Immature natural killer cell (primary cell): ENCODE measurements around the gene CRY2. TPM values are rescaled to one million over a fixed set of nuclear protein-coding genes. Genes with fewer than 3 reads are reported as not detected.

Source experiments
- DNase-seq, 3 donors: peaks; one replicate each; pipeline ENCODE4 v3.0.0; 2022; ENCODE audit warnings: mixed read lengths in 1 of 3
- H3K27ac Mint-ChIP-seq, 6 donors: one replicate each; pipeline ENCODE4 v1.8.0; 2020; ENCODE audit warnings: mixed read lengths in 6 of 6, mild to moderate bottlenecking in 5 of 6, inconsistent platforms in 4 of 6, moderate library complexity in 3 of 6
- H3K27me3 Mint-ChIP-seq, 3 donors: one replicate each; pipeline ENCODE4 v1.8.0; 2020 to 2021; ENCODE audit warnings: low read depth in 3 of 3, mild to moderate bottlenecking in 3 of 3, mixed read lengths in 3 of 3, moderate library complexity in 3 of 3, inconsistent platforms in 1 of 3
- H3K36me3 Mint-ChIP-seq, 3 donors: one replicate each; pipeline ENCODE4 v1.8.0; 2020; ENCODE audit warnings: mixed read lengths in 3 of 3, inconsistent platforms in 2 of 3, mild to moderate bottlenecking in 2 of 3
- H3K4me1 Mint-ChIP-seq, 2 donors: one replicate each; pipeline ENCODE4 v1.8.0; 2020; ENCODE audit warnings: inconsistent platforms in 2 of 2, mild to moderate bottlenecking in 2 of 2, mixed read lengths in 2 of 2, moderate library complexity in 1 of 2
- H3K4me3 Mint-ChIP-seq, 5 donors: one replicate each; pipeline ENCODE4 v1.8.0; 2020; ENCODE audit warnings: mild to moderate bottlenecking in 5 of 5, mixed read lengths in 5 of 5, inconsistent platforms in 3 of 5, moderate library complexity in 3 of 5
- H3K9me3 Mint-ChIP-seq, 6 donors: one replicate each; pipeline ENCODE4 v1.8.0; 2020; ENCODE audit warnings: mild to moderate bottlenecking in 6 of 6, mixed read lengths in 6 of 6, inconsistent platforms in 4 of 6, moderate library complexity in 3 of 6
- polyA plus RNA-seq, 3 donors: library from polyadenylated mRNA; unstranded; fragments of 300-500 nt; fragmentation: Illumina TruSeq; gene quantifications; one replicate each; pipeline ENCODE4 v1.2.3, GENCODE V29; 2021

CRY2 gene
- polyA plus RNA-seq, 3 donors from 2014 or later: 16.5 to 32.7 (median 20.8) TPM

DNA sequence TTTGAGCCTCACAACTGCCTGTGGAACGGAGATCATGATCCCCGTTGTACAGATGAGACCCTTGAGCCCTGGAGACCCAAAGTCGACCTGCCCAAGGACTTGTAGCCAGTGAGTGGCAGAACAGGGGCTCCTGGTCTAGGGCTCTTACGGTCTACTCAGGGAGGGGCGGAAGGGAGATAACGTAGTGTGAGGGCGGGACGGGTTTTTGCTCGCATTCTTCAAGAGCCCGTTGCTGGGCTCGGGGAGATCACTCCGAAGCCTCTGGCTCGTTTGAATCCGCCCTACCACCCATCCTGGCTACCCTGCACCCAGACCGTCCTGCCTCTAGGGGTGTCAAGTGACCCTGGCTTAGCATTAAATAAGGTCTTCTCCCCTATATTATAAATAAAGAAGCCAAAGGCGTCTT is 639 bp downstream of the CRY2 start:
- Mint-ChIP-seq H3K27ac (peak overlapping the region; percentile 76 to 99 (median 98)), H3K9me3 (no peaks in the 10 kb centered on the region), H3K4me1 (peaks cover 39 to 64% of the 10 kb centered on the region in 2 donors), H3K4me3 (peak overlapping the region; percentile 73 to 90 (median 88)), H3K36me3 (no peaks in the 10 kb centered on the region), H3K27me3 (peaks cover 11 to 19% (median 13%) of the 10 kb centered on the region in 3 donors)
- DNase-seq: peak in 2 of 3 donors; percentile 49 to 53

- Mint-ChIP-seq H3K27me3 (peaks cover 9 to 15% (median 10%) of the 10 kb centered on the region in 3 donors), H3K9me3 (no peaks in the 10 kb centered on the region), H3K36me3 (no peaks in the 10 kb centered on the region), H3K27ac (peak overlapping the region in 5 of 6 donors; percentile 76 to 99 (median 98)), H3K4me3 (peak overlapping the region; percentile 73 to 90 (median 88)), H3K4me1 (peaks cover 36 to 57% of the 10 kb centered on the region in 2 donors)
- no peak for DNase-seq
Measured at GRCh38 chr11:45848654-45849081, 1.4 kb downstream of the CRY2 start.

- H3K27ac Mint-ChIP-seq: no peak overlapping the region
- no peak for DNase-seq
- H3K4me1 Mint-ChIP-seq: peaks cover 33 to 58% of the 10 kb centered on the region in 2 donors
- no peaks in the 10 kb centered on the region for H3K9me3 Mint-ChIP-seq
- H3K4me3 Mint-ChIP-seq: no peak overlapping the region
- peaks cover 7 to 10% (median 7%) of the 10 kb centered on the region in 3 donors for H3K27me3 Mint-ChIP-seq
- H3K36me3 Mint-ChIP-seq: no peaks in the 10 kb centered on the region
Measured at GRCh38 chr11:45850446-45850845, 3.2 kb downstream of the CRY2 start.

- Mint-ChIP-seq H3K4me3 (no peak overlapping the region), H3K4me1 (peaks cover 28 to 51% of the 10 kb centered on the region in 2 donors)
Measured at GRCh38 chr11:45851228-45851627, 4.0 kb downstream of the CRY2 start.

DNA sequence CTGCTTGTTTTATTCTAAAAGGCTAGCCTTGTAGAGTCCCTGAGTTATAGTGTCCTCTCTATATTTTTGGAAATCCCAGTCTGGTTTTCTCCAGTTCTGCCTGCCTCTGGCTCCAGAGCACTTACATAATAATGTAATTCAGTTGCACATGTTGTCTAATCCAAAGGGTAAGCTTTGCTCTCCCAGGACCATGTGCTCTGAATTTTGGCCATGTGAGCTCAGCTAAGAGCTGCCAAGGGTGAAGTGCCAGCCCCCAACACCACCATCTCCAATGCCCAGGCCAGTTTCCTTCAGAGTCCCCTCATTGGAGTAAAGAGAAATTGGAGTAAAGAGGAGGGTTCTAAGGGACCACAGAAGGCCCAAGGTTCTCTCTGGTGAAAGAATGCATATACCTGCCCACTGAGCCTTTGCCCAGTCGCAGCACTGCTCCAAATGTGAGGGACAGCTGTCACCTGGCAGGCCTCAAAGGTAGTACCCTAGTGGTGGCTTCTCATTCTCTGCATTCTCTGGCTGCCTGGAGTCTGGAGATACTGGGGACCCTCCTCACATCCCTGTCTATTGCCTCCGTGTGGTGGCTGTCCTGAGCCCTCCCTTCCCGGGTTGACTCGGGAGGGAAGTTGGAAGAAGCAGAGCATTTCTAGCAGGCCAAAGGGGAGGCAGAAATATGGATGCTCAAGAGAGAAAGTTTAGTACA is 4.9 kb downstream of the CRY2 start:
- Mint-ChIP-seq H3K27me3 (peaks cover under 1 to 3% (median 2%) of the 10 kb centered on the region in 3 donors), H3K27ac (no peak overlapping the region), H3K9me3 (no peaks in the 10 kb centered on the region), H3K4me3 (no peak overlapping the region), H3K36me3 (peaks cover 5% of the 10 kb centered on the region in 3 donors), H3K4me1 (peaks cover 19 to 47% of the 10 kb centered on the region in 2 donors)
- DNase-seq: no peak

More at GRCh38 chr11:45851228-45851627, 4.0 kb downstream of the CRY2 start:
- Mint-ChIP-seq H3K9me3 (no peaks in the 10 kb centered on the region), H3K27ac (no peak overlapping the region), H3K27me3 (peaks cover 7 to 10% (median 7%) of the 10 kb centered on the region in 3 donors), H3K36me3 (no peaks in the 10 kb centered on the region)
- no peak for DNase-seq

DNA sequence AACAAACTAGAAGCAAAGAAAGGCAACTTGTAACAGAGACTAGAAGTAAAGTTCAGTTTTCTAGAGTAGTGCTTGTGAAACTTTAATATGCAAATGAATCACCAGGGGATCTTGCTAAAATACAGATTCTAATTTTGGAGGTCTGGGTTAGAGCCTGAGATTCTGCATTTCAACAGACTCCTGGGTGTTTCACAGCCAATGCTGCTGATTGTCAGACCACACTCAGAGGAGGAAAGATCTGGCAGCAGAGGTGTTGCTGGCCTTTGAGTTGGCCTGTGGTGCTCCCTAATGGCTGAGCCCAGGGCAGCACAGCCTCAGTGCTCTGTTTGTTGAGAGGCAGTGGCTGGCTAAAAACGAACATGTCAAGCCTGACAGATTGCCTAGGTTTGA is 5.4 kb downstream of the CRY2 start:
- no peak overlapping the region for H3K4me3 Mint-ChIP-seq

DNA sequence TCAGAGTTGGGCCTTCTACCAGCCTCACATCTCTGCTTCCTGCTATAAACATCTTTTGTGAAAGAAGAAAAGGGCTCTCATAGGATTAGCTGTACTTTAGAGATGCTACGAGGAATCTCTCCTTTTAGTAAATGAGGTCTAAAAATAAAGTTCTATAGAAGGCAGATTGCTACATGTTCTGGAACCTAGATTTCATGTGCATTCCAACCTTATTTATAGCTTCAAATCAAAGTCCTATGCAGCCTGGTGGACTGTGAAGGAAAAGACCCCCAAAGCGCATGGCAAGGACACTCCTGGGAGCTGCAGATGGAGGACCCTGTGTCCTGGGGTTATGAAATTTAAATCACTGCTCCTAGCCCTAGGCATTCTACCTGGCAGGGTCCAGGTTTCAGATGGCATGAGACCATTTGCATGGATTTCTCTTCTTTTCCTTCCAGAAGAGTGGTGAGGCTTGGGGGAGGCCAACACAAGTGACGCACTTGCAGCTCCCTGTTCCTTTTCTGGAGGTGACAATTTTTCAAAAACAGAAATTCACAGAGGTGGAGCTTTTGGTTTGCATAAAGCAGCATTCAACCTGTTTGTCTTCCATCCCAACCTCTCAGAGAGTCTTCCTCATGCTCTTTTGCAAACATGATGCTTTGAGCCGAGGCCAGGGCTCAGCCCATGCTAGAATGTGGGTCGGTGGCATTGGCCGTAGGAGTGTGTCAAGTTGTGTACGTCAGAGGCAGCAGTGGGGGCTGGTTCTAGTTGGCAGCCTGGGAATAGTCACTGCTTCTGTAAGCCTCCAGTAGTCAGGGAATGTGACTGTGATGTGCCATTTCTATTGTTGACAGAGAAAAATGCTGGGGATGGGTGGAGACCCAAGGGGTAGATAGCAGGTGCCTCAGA is 6.3 kb downstream of the CRY2 start:
- Mint-ChIP-seq H3K36me3 (peaks cover 8 to 11% (median 10%) of the 10 kb centered on the region in 3 donors), H3K27ac (no peak overlapping the region), H3K4me3 (no peak overlapping the region), H3K4me1 (peaks cover 11 to 43% of the 10 kb centered on the region in 2 donors), H3K9me3 (no peaks in the 10 kb centered on the region), H3K27me3 (peaks cover 0 to 2% (median 2%) of the 10 kb centered on the region in 3 donors)
- DNase-seq: no peak

More for the DNA sequence above, 5.4 kb downstream of the CRY2 start:
- Mint-ChIP-seq H3K4me1 (peaks cover 19 to 51% of the 10 kb centered on the region in 2 donors), H3K36me3 (peaks cover 8 to 9% (median 9%) of the 10 kb centered on the region in 3 donors), H3K27me3 (peaks cover 0 to 2% (median 0%) of the 10 kb centered on the region in 3 donors), H3K27ac (no peak overlapping the region), H3K9me3 (no peaks in the 10 kb centered on the region)
- DNase-seq: no peak

DNA sequence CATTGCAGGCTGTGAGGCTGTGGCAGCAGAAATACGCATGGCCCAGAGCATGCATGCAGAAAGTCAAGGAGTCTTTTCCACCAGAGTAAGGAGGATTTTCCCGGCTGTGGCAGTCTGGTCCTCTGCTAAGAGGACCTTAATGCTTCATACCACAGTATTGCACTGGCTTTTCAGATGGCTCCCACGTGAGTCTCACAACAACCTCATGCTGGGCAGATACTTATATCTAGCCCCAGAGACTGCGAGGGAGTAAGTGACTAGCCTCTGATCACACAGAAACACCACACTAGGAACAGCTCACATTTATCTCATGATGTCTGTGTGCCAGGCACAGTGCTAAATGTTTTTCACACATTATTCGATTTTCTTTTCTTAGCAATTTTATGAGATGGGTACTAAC is 8.0 kb downstream of the CRY2 start:
- Mint-ChIP-seq H3K4me3 (no peak overlapping the region), H3K36me3 (peaks cover 13 to 20% (median 16%) of the 10 kb centered on the region in 3 donors), H3K4me1 (peaks cover 0 to 33% of the 10 kb centered on the region in 2 donors), H3K27ac (no peak overlapping the region), H3K9me3 (no peaks in the 10 kb centered on the region), H3K27me3 (peaks cover 2% of the 10 kb centered on the region in 3 donors)
- DNase-seq: no peak

DNA sequence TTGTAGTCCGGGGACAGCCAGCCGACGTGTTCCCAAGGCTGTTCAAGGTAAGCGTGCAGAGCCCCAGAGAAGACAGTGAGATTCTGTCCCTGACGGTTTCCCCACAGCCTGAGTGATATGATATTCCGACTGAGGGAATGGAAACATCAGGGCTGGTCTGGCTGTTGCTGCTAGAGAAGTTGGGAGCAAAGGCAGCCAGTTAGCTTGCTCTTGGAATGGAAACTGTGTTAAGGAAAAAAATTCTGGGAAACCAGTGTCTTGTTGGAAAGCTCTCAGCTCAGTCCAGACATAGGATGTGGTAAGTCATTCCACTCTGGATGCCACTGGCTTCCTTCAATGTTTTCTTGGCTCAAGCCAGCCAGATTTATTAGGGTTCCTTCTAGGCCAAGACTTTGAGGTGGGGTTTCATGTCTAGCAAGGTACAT is 8.8 kb downstream of the CRY2 start:
- no peaks in the 10 kb centered on the region for H3K9me3 Mint-ChIP-seq
- DNase-seq: no peak
- no peak overlapping the region for H3K4me3 Mint-ChIP-seq
- H3K27ac Mint-ChIP-seq: no peak overlapping the region
- peaks cover 17 to 28% (median 21%) of the 10 kb centered on the region in 3 donors for H3K36me3 Mint-ChIP-seq
- H3K27me3 Mint-ChIP-seq: peaks cover 2% of the 10 kb centered on the region in 3 donors
- peaks cover 0 to 25% of the 10 kb centered on the region in 2 donors for H3K4me1 Mint-ChIP-seq

GRCh38 chr11:45857961-45858474 is 10.7 kb downstream of the CRY2 start:
- H3K36me3 Mint-ChIP-seq: peaks cover 30 to 47% (median 35%) of the 10 kb centered on the region in 3 donors
- H3K4me3 Mint-ChIP-seq: no peak overlapping the region
- H3K27ac Mint-ChIP-seq: no peak overlapping the region
- peaks cover 0 to 13% of the 10 kb centered on the region in 2 donors for H3K4me1 Mint-ChIP-seq
- no peaks in the 10 kb centered on the region for H3K9me3 Mint-ChIP-seq
- peaks cover 0 to 2% (median 2%) of the 10 kb centered on the region in 3 donors for H3K27me3 Mint-ChIP-seq
- DNase-seq: no peak

DNA sequence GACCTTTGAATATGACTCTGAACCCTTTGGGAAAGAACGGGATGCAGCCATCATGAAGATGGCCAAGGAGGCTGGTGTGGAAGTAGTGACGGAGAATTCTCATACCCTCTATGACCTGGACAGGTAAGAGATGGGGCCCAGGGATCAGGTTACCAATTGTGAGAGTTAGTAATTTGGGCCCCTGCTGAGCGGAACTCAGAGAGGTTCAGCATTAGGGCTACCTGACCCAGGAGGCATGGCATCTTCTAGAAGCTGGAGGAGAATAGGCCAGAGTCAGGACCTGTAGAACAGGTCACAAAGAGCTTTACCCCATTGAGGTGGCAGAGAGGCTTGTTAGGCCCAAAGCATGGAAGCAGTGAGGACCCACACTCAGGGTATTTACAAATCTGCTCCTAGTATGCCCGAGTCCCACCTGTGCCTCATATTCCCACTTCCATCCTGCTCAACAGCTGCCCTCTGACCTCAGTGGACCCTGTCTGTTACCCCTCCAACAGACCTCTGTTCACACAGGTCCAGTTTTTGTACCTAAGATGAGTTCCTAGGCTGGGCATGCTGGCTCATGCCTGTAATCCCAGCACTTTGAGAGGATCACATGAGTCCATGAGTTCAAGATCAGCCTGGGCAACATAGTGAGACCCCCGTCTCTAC is 11.6 kb downstream of the CRY2 start:
- Mint-ChIP-seq H3K9me3 (no peaks in the 10 kb centered on the region), H3K4me1 (peaks cover 0 to 11% of the 10 kb centered on the region in 2 donors), H3K27me3 (peaks cover 0 to 2% (median 2%) of the 10 kb centered on the region in 3 donors), H3K27ac (peak overlapping the region in 1 of 6 donors; percentile 24), H3K4me3 (no peak overlapping the region), H3K36me3 (peaks cover 33 to 51% (median 38%) of the 10 kb centered on the region in 3 donors)
- no peak for DNase-seq

- no peak for DNase-seq
- Mint-ChIP-seq H3K27ac (no peak overlapping the region), H3K4me3 (no peak overlapping the region), H3K9me3 (no peaks in the 10 kb centered on the region), H3K27me3 (peaks cover 0 to 2% (median 2%) of the 10 kb centered on the region in 3 donors), H3K36me3 (peaks cover 33 to 51% (median 38%) of the 10 kb centered on the region in 3 donors), H3K4me1 (peaks cover 0 to 7% of the 10 kb centered on the region in 2 donors)
Measured at GRCh38 chr11:45859661-45860140, 12.4 kb downstream of the CRY2 start.

- Mint-ChIP-seq H3K27ac (no peak overlapping the region), H3K36me3 (peaks cover 33 to 57% (median 38%) of the 10 kb centered on the region in 3 donors), H3K9me3 (no peaks in the 10 kb centered on the region), H3K4me3 (no peak overlapping the region), H3K27me3 (peaks cover 0 to 2% (median 2%) of the 10 kb centered on the region in 3 donors), H3K4me1 (peaks cover 0 to 7% of the 10 kb centered on the region in 2 donors)
- no peak for DNase-seq
Measured at GRCh38 chr11:45860348-45860747, 13.1 kb downstream of the CRY2 start.
